GM23338 (cell line): ENCODE measurements around the gene PLD2. TPM values are rescaled to one million over a fixed set of nuclear protein-coding genes. Genes with fewer than 3 reads are reported as not detected.

Source experiments
- ATAC-seq: fragments of 200-7000 bp; cut with Tn5 transposase; 3 replicates; pipeline ENCODE4 v1.9.1; 2020
- DNase-seq: peaks from one replicate; pipeline ENCODE4 v3.0.0-alpha.2; 2015; ENCODE audit warnings: low spot score
- H2AFZ ChIP-seq: fragments of 200-600 bp; sonication (generic); 2 replicates; pipeline ENCODE4 v1.8.0; 2016; ENCODE audit warnings: antibody characterized with exemption, mild to moderate bottlenecking, moderate library complexity
- H3F3A ChIP-seq: fragments of 200-600 bp; sonication (generic); replicated peaks from 2 replicates; pipeline ENCODE4 v1.8.0; 2017; ENCODE audit warnings: antibody characterized with exemption, mixed run types, low read depth
- H3K27ac ChIP-seq: fragments of 200-600 bp; sonication (generic); 2 replicates; pipeline ENCODE4 v1.6.1; 2016; ENCODE audit warnings: low read depth
- H3K27me3 ChIP-seq: fragments of 200-600 bp; sonication (generic); 2 replicates; pipeline ENCODE4 v1.8.0; 2016; ENCODE audit warnings: mild to moderate bottlenecking, mixed run types, moderate library complexity; ENCODE audit not compliant: insufficient read depth
- H3K36me3 ChIP-seq: fragments of 200-600 bp; sonication (generic); 2 replicates; pipeline ENCODE4 v1.8.0; 2016; ENCODE audit warnings: mild to moderate bottlenecking; ENCODE audit not compliant: insufficient read depth
- H3K4me1 ChIP-seq: fragments of 200-600 bp; sonication (generic); 2 replicates; pipeline ENCODE4 v1.8.0; 2016; ENCODE audit warnings: mild to moderate bottlenecking, moderate library complexity; ENCODE audit not compliant: insufficient read depth
- H3K4me2 ChIP-seq: fragments of 200-600 bp; sonication (generic); 2 replicates; pipeline ENCODE4 v1.7.1; 2017; ENCODE audit warnings: mixed run types
- H3K4me3 ChIP-seq: fragments of 200-600 bp; sonication (generic); 2 replicates; pipeline ENCODE4 v1.6.1; 2016; ENCODE audit warnings: mixed run types
- H3K79me2 ChIP-seq: fragments of 200-600 bp; sonication (generic); replicated peaks from 2 replicates; pipeline ENCODE4 v1.8.0; 2017; ENCODE audit warnings: mild to moderate bottlenecking; ENCODE audit not compliant: insufficient read depth
- H3K9me2 ChIP-seq: fragments of 200-600 bp; sonication (generic); 2 replicates; pipeline ENCODE4 v1.8.0; 2017; ENCODE audit not compliant: insufficient read depth
- H4K20me1 ChIP-seq: fragments of 200-600 bp; sonication (generic); replicated peaks from 2 replicates; pipeline ENCODE4 v1.8.0; 2017; ENCODE audit warnings: mild to moderate bottlenecking; ENCODE audit not compliant: insufficient read depth
- H3K27ac Mint-ChIP-seq: 2 replicates; pipeline ENCODE4 v1.8.0; 2020; ENCODE audit warnings: inconsistent platforms, mild to moderate bottlenecking, moderate library complexity, mixed read lengths
- H3K27me3 Mint-ChIP-seq: 3 replicates; pipeline ENCODE4 v1.8.0; 2022; ENCODE audit warnings: low read depth, mild to moderate bottlenecking, moderate library complexity, mixed read lengths, inconsistent platforms; ENCODE audit not compliant: insufficient read depth, poor library complexity
- H3K36me3 Mint-ChIP-seq: 3 replicates; pipeline ENCODE4 v1.8.0; 2021; ENCODE audit warnings: low read depth, mild to moderate bottlenecking, inconsistent platforms, moderate library complexity, mixed read lengths
- H3K4me1 Mint-ChIP-seq: 3 replicates; pipeline ENCODE4 v1.8.0; 2020; ENCODE audit warnings: mild to moderate bottlenecking, inconsistent platforms, mixed read lengths
- H3K4me3 Mint-ChIP-seq: 3 replicates; pipeline ENCODE4 v1.8.0; 2021; ENCODE audit warnings: moderate library complexity, mild to moderate bottlenecking, inconsistent platforms, mixed read lengths
- H3K9me3 Mint-ChIP-seq: 3 replicates; pipeline ENCODE4 v1.8.0; 2020; ENCODE audit warnings: moderate library complexity, mild to moderate bottlenecking, inconsistent platforms, mixed read lengths
- CTCF ChIP-seq, 2 experiments: fragments of 200-600 bp in 1 of 2; sonication (generic) in 1 of 2; conservative IDR thresholded peaks; 2 replicates each; pipeline versions ENCODE4 v1.5.1 to v1.6.1; 2016 to 2017; ENCODE audit warnings: antibody characterized with exemption in 2 of 2, low read depth in 2 of 2, mild to moderate bottlenecking in 2 of 2, moderate library complexity in 1 of 2
- ETS1 ChIP-seq: IDR thresholded peaks from 2 replicates; pipeline ENCODE4 v1.6.1; 2016; ENCODE audit warnings: antibody characterized with exemption
- EZH2 ChIP-seq: fragments of 200-600 bp; sonication (generic); IDR thresholded peaks from one replicate; pipeline ENCODE4 v1.8.0; 2017; ENCODE audit warnings: antibody characterized with exemption, mild to moderate bottlenecking, low read depth; ENCODE audit not compliant: unreplicated experiment
- EZH2phosphoT487 ChIP-seq: fragments of 200-600 bp; sonication (generic); IDR thresholded peaks from one replicate; pipeline ENCODE4 v1.8.1; 2018; ENCODE audit warnings: antibody characterized with exemption; ENCODE audit not compliant: unreplicated experiment
- POLR2AphosphoS5 ChIP-seq: IDR thresholded peaks from 2 replicates; pipeline ENCODE4 v1.6.1; 2016; ENCODE audit warnings: antibody characterized with exemption, low read depth
- REST ChIP-seq: IDR thresholded peaks from one replicate; pipeline ENCODE4 v1.6.1; 2018; ENCODE audit warnings: antibody characterized with exemption; ENCODE audit not compliant: unreplicated experiment
- STAT1 ChIP-seq: IDR thresholded peaks from one replicate; pipeline ENCODE4 v1.6.1; 2016; ENCODE audit warnings: antibody characterized with exemption; ENCODE audit not compliant: unreplicated experiment
- ZNF331 ChIP-seq: fragments of 250-450 bp; sonication (Bioruptor Pico); IDR thresholded peaks from 2 replicates; pipeline ENCODE4 v1.5.0; 2020; ENCODE audit warnings: low read depth, mild to moderate bottlenecking, moderate library complexity
- polyA plus RNA-seq: library from polyadenylated mRNA; unstranded; fragments of >200 nt; fragmentation: Nextera tagmentation; extraction: Ambion mirVana; gene quantifications from 2 replicates; pipeline ENCODE4 v1.2.1, GENCODE V29; 2016
- total RNA-seq: library from RNA; depleted of rRNA; stranded (reverse); fragments of >200 nt; shearing (Covaris generic); gene quantifications from 2 replicates; pipeline ENCODE4 v1.2.3, GENCODE V29; 2014

The PLD2 gene
- total and polyA plus RNA-seq, 2 experiments from 2014 or later = 20.2 to 55.9 TPM

GRCh38 chr17:4782652-4783051 is 24.3 kb upstream of the PLD2 start:
- DNase-seq (peak; percentile 54), ATAC-seq (peak; percentile 48)
- H3K27me3 Mint-ChIP-seq = peaks cover 13% of the 10 kb centered on the region
- Histone ChIP-seq H3K4me3 (no peak overlapping the region), H4K20me1 (no peaks in the 10 kb centered on the region), H2AFZ (no peak overlapping the region; the same call in 1 of the 2 replicates), H3K36me3 (no peaks in the 10 kb centered on the region), H3K27ac (no peak overlapping the region), H3F3A (peaks cover 6% of the 10 kb centered on the region; the same call in 1 of the 2 replicates), H3K79me2 (no peaks in the 10 kb centered on the region), H3K9me2 (no peaks in the 10 kb centered on the region), H3K4me2 (no peak overlapping the region), H3K4me1 (peaks cover 19% of the 10 kb centered on the region), H3K27me3 (peaks cover under 1% of the 10 kb centered on the region)
- H3K9me3 Mint-ChIP-seq = no peaks in the 10 kb centered on the region
- TF ChIP-seq EZH2phosphoT487 (no peak), CTCF (conservative IDR thresholded peaks at IDR 0.05; ENCODE audit: low read depth in 2 of 2) (peak; percentile 23 to 50; a peak in 3 of 4 replicates)
- peaks cover 17% of the 10 kb centered on the region for H3K4me1 Mint-ChIP-seq
- H3K27ac Mint-ChIP-seq = no peak overlapping the region
- H3K36me3 Mint-ChIP-seq = no peaks in the 10 kb centered on the region
- no peak overlapping the region for H3K4me3 Mint-ChIP-seq

- no peaks in the 10 kb centered on the region for H4K20me1 ChIP-seq
- Mint-ChIP-seq H3K27me3 (peaks cover 31% of the 10 kb centered on the region), H3K4me3 (no peak overlapping the region), H3K9me3 (no peaks in the 10 kb centered on the region; the same call in 2 of the 3 replicates), H3K4me1 (peaks cover 25% of the 10 kb centered on the region), H3K36me3 (peaks cover 5% of the 10 kb centered on the region; the same call in 1 of the 3 replicates), H3K27ac (no peak overlapping the region)
- peak overlapping the region; percentile 59; the same call in 1 of the 2 replicates for H2AFZ ChIP-seq
- no peak overlapping the region for H3K4me3 ChIP-seq
- no peaks in the 10 kb centered on the region for H3K79me2 ChIP-seq
- H3K27ac ChIP-seq = no peak overlapping the region
- TF ChIP-seq CTCF (conservative IDR thresholded peaks at IDR 0.05; ENCODE audit: low read depth in 2 of 2) = no peak
- DNase-seq (no peak), ATAC-seq (no peak)
- H3K4me2 ChIP-seq = no peak overlapping the region
- H3K4me1 ChIP-seq = peaks cover 30% of the 10 kb centered on the region
- H3K9me2 ChIP-seq = no peaks in the 10 kb centered on the region
- peaks cover 21% of the 10 kb centered on the region for H3K27me3 ChIP-seq
- peaks cover 19% of the 10 kb centered on the region; the same call in 1 of the 2 replicates for H3F3A ChIP-seq
- no peaks in the 10 kb centered on the region for H3K36me3 ChIP-seq
Measured at GRCh38 chr17:4785311-4786105, 21.4 kb upstream of the PLD2 start.

- DNase-seq (peak; percentile 27), ATAC-seq (no peak)
- Mint-ChIP-seq H3K4me3 (no peak within 1 kb of the TSS; the same call in 2 of the 3 replicates), H3K27ac (no peak within 1 kb of the TSS), H3K27me3 (peaks cover 34% of the 10 kb centered on the region), H3K9me3 (no peaks in the 10 kb centered on the region; the same call in 2 of the 3 replicates), H3K4me1 (peaks cover 28% of the 10 kb centered on the region), H3K36me3 (peaks cover 5% of the 10 kb centered on the region; the same call in 1 of the 3 replicates)
- no peak within 1 kb of the TSS for H3K4me3 ChIP-seq
- H3K4me1 ChIP-seq = peaks cover 30% of the 10 kb centered on the region
- H3K9me2 ChIP-seq = no peaks in the 10 kb centered on the region
- H3K79me2 ChIP-seq = no peaks in the 10 kb centered on the region
- peak within 1 kb of the TSS; percentile 99; the same call in 1 of the 2 replicates for H3K4me2 ChIP-seq
- peaks cover 19% of the 10 kb centered on the region; the same call in 1 of the 2 replicates for H3F3A ChIP-seq
- peak within 1 kb of the TSS; percentile 62; the same call in 1 of the 2 replicates for H3K27ac ChIP-seq
- H3K36me3 ChIP-seq = no peaks in the 10 kb centered on the region
- peaks cover 27% of the 10 kb centered on the region for H3K27me3 ChIP-seq
- H2AFZ ChIP-seq = peak within 1 kb of the TSS; percentile 59; the same call in 1 of the 2 replicates
- no peaks in the 10 kb centered on the region for H4K20me1 ChIP-seq
- TF ChIP-seq POLR2AphosphoS5 (no peak), EZH2phosphoT487 (no peak), EZH2 (no peak), REST (no peak), STAT1 (no peak), ZNF331 (no peak), ETS1 (no peak)
Measured at GRCh38 chr17:4786106-4786511, 20.8 kb upstream of the PLD2 start, which contains the start of gene VMO1. VMO1 (minus strand) TSS chr17:4786364; CDS start chr17:4786352, 12 bp downstream.
